GM12878 (cell line): ENCODE measurements around the gene PRKCZ. TPM values are rescaled to one million over a fixed set of nuclear protein-coding genes. Genes with fewer than 3 reads are reported as not detected.

Experiments
- ATAC-seq: fragments of 200-7000 bp; cut with Tn5 transposase; 3 replicates; pipeline ENCODE4 v1.9.1; 2020; ENCODE audit warnings: mild to moderate bottlenecking, moderate library complexity
- BruUV-seq: library from RNA; stranded (reverse); fragments of 400-500 nt; replicated peaks from 2 replicates; lab custom pipeline; 2021; lab: Mats Ljungman, UMichigan
- CTCF ChIA-PET: fragments of 300-600 bp; sonication (Branson Sonifier 250); formaldehyde crosslinking; extraction: SDS; loops from one replicate; lab custom pipeline; 2021; ENCODE audit warnings: inconsistent platforms; lab: Yijun Ruan, JAX
- POLR2A ChIA-PET: fragments of 350-600 bp; formaldehyde crosslinking; extraction: SDS; loops from one replicate; lab custom pipeline; 2021; ENCODE audit warnings: inconsistent platforms; lab: Charles Lee
- RAD21 ChIA-PET: fragments of 300-600 bp; sonication (Branson Sonifier 250); formaldehyde crosslinking; loops from one replicate; lab custom pipeline; 2023; ENCODE audit warnings: antibody characterized with exemption; ENCODE audit not compliant: unreplicated experiment; lab: Charles Lee
- SMC1A ChIA-PET: fragments of 300-600 bp; sonication (Branson Sonifier 250); formaldehyde crosslinking; loops from one replicate; lab custom pipeline; 2023; ENCODE audit not compliant: unreplicated experiment, uncharacterized antibody; lab: Charles Lee
- DNase-seq: peaks from one replicate; pipeline ENCODE4 v3.0.0-alpha.2; 2011; ENCODE audit warnings: low read depth, low spot score
- FAIRE-seq: peaks from 3 replicates; lab custom pipeline; 2011; peaks lifted over from hg19 to GRCh38; lab: Jason Lieb, UNC
- H2AFZ ChIP-seq: 2 replicates; pipeline ENCODE4 v1.6.0; 2011; ENCODE audit warnings: low read depth, low read length, control low read depth; ENCODE audit not compliant: control insufficient read depth
- H3K27ac ChIP-seq: 2 replicates; pipeline ENCODE4 v1.5.1; 2011; ENCODE audit warnings: control low read depth; ENCODE audit not compliant: control insufficient read depth, insufficient read depth
- H3K27me3 ChIP-seq, 2 experiments: replicated peaks in 1 of 2; 2 replicates each; pipeline versions ENCODE4 v1.6.0 to v1.6.1; 2011; ENCODE audit warnings: low read length in 1 of 2; ENCODE audit not compliant: control insufficient read depth in 2 of 2, insufficient read depth in 2 of 2
- H3K36me3 ChIP-seq, 2 experiments: 2 replicates each; pipeline ENCODE4 v1.5.1; 2011; ENCODE audit warnings: low read length in 1 of 2; ENCODE audit not compliant: control insufficient read depth in 2 of 2, insufficient read depth in 2 of 2
- H3K4me1 ChIP-seq: 2 replicates; pipeline ENCODE4 v1.6.1; 2011; ENCODE audit warnings: mild to moderate bottlenecking, low read length, moderate library complexity, mixed read lengths; ENCODE audit not compliant: control insufficient read depth, insufficient read depth
- H3K4me2 ChIP-seq: 2 replicates; pipeline ENCODE4 v1.6.0; 2011; ENCODE audit warnings: control low read depth; ENCODE audit not compliant: control insufficient read depth, insufficient read depth
- H3K4me3 ChIP-seq: fragments of 200-600 bp; sonication (generic); 2 replicates; pipeline ENCODE4 v1.5.1; 2016
- H3K79me2 ChIP-seq: 2 replicates; pipeline ENCODE4 v1.6.0; 2011; ENCODE audit warnings: low read length; ENCODE audit not compliant: control insufficient read depth, insufficient read depth
- H3K9ac ChIP-seq: 2 replicates; pipeline ENCODE4 v1.8.0; 2011; ENCODE audit warnings: low read length, control low read depth, mixed read lengths; ENCODE audit not compliant: control insufficient read depth, insufficient read depth
- H3K9me3 ChIP-seq: replicated peaks from 3 replicates; pipeline ENCODE4 v1.5.1; 2011; ENCODE audit warnings: mild to moderate bottlenecking, low read length; ENCODE audit not compliant: control insufficient read depth, insufficient read depth
- H4K20me1 ChIP-seq: 2 replicates; pipeline ENCODE4 v1.6.0; 2011; ENCODE audit not compliant: control insufficient read depth, insufficient read depth
- CEBPZ ChIP-seq: fragments of 150-350 bp; IDR thresholded peaks from 2 replicates; pipeline ENCODE4 v1.6.1; 2016; ENCODE audit warnings: low read depth, low read length
- CHD2 ChIP-seq: IDR thresholded peaks from 2 replicates; pipeline ENCODE4 v1.6.1; 2011; ENCODE audit warnings: low read depth, low read length, improper control_type of control experiment, borderline replicate concordance
- CREB1 ChIP-seq: IDR thresholded peaks from 2 replicates; pipeline ENCODE4 v1.6.1; 2012; ENCODE audit warnings: low read depth, mild to moderate bottlenecking, inconsistent platforms
- EZH2 ChIP-seq: IDR thresholded peaks from 2 replicates; pipeline ENCODE4 v1.6.1; 2012; ENCODE audit warnings: low read depth, mild to moderate bottlenecking, control low read depth, inconsistent platforms, low read length, borderline replicate concordance; ENCODE audit not compliant: control insufficient read depth
- KDM1A ChIP-seq: fragments of 200-600 bp; sonication (generic); IDR thresholded peaks from 2 replicates; pipeline ENCODE4 v1.6.1; 2016; ENCODE audit warnings: borderline replicate concordance
- PKNOX1 ChIP-seq: fragments of 450-650 bp; IDR thresholded peaks from 2 replicates; pipeline ENCODE4 v1.6.1; 2016; ENCODE audit warnings: mild to moderate bottlenecking
- POLR2A ChIP-seq: IDR thresholded peaks from 2 replicates; pipeline ENCODE4 v1.6.1; 2011; ENCODE audit warnings: low read depth, mild to moderate bottlenecking, low read length
- SP1 ChIP-seq: IDR thresholded peaks from one replicate; pipeline ENCODE4 v1.6.1; 2011; ENCODE audit warnings: low read depth, low read length
- SPI1 ChIP-seq: IDR thresholded peaks from 2 replicates; pipeline ENCODE4 v1.6.1; 2011; ENCODE audit warnings: low read depth, mild to moderate bottlenecking, low read length, moderate library complexity, borderline replicate concordance; ENCODE audit not compliant: insufficient read depth
- ZNF687 ChIP-seq: fragments of 450-650 bp; IDR thresholded peaks from 2 replicates; pipeline ENCODE4 v1.6.1; 2017; ENCODE audit warnings: mild to moderate bottlenecking, moderate library complexity
- WGBS: methylation state at CpG from one replicate; pipeline ENCODE4 v1.1.6; 2016; ENCODE audit warnings: low lambda C conversion rate; ENCODE audit not compliant: insufficient replicate concordance, insufficient coverage; ENCODE audit errors: missing lambda C conversion rate; 5-methylcytosine and 5-hydroxymethylcytosine counted together
- in situ Hi-C: fragments of 300-500 bp; cut with MboI; formaldehyde crosslinking; loops from 9 replicates; pipeline ENCODE4 v1.14.3; 2018; ENCODE audit warnings: mixed read lengths
- intact Hi-C: fragments of 100-400 bp; cut with micrococcal nuclease; formaldehyde crosslinking; loops from one replicate; pipeline ENCODE4 v1.14.2; 2022; ENCODE audit not compliant: unreplicated experiment
- polyA plus RNA-seq, 11 experiments: library from polyadenylated mRNA; depleted of rRNA in 4 of 11; unstranded in 6 of 11; stranded (reverse) in 5 of 11; fragments of >200 nt; fragmentation: Nextera tagmentation in 4 of 11; fragmentation: Illumina TruSeq in 1 of 11; extraction: Ambion mirVana in 4 of 11; extraction: Trizol in 1 of 11; gene quantifications; 1 replicate in 1 of 11; 2 replicates in 10 of 11; pipeline versions ENCODE4 v1.2.1 to v1.2.3, GENCODE V29; 2011 to 2016; ENCODE audit warnings: inconsistent platforms in 2 of 11, missing spikeins in 2 of 11, low read depth in 1 of 11
- total RNA-seq, 4 experiments: library from RNA; depleted of rRNA in 3 of 4; stranded (reverse); fragments of >200 nt in 3 of 4; fragmentation: Illumina TruSeq in 1 of 4; extraction: Trizol in 1 of 4; gene quantifications; 2 replicates each; pipeline versions ENCODE4 v1.2.1 to v1.2.3, GENCODE V29; 2013 to 2021

PRKCZ gene
- total and polyA plus RNA-seq, 10 of the 15 experiments (the other 5 are each of a cell fraction or from before 2014, with no cell fraction given): 0.05 to 1.9 (median 0.64) TPM; not detected in 1

GRCh38 chr1:2189459-2190425, 139.5 kb downstream of the PRKCZ start:
- ATAC-seq (peak; percentile 96), FAIRE-seq (no peak), DNase-seq (no peak)
- H3K4me1 ChIP-seq: no peaks in the 10 kb centered on the region
- H3K36me3 ChIP-seq: no peaks in the 10 kb centered on the region; a peak in 1 of 4 replicates
- ChIA-PET CTCF (interaction anchor here (0.6 to 1.7 kb wide), 2 partner anchors 192 to 287 kb away, joined by 3 to 7 read pairs; no protein-coding TSS in a partner anchor), POLR2A (interaction anchor here (0.6 to 1.1 kb wide), 2 partner anchors 9 to 96 kb away, joined by 5 read pairs; no protein-coding TSS in a partner anchor), RAD21 (no interaction called here), SMC1A (no interaction called here)
- H3K27me3 ChIP-seq: no peaks in the 10 kb centered on the region
- intact Hi-C loops (no loop called here), in situ Hi-C loops (loop anchor here (5.0 to 10.0 kb wide), 2 partner anchors 198 to 1235 kb away; no protein-coding TSS in a partner anchor)
- WGBS: 67% methylated on average over 54 of the region's 65 CpGs
- H3K9ac ChIP-seq: peak overlapping the region; percentile 29; the same call in 1 of the 2 replicates
- BruUV-seq: no TSS peak
- H3K4me2 ChIP-seq: peak overlapping the region; percentile 75
- no peaks in the 10 kb centered on the region for H3K9me3 ChIP-seq
- peak overlapping the region; percentile 42; the same call in 1 of the 2 replicates for H3K27ac ChIP-seq
- peak overlapping the region; percentile 37; the same call in 1 of the 2 replicates for H2AFZ ChIP-seq
- H3K4me3 ChIP-seq: peak overlapping the region; percentile 32; the same call in 1 of the 2 replicates
- H3K79me2 ChIP-seq: peaks cover 1% of the 10 kb centered on the region
- no peaks in the 10 kb centered on the region for H4K20me1 ChIP-seq
- TF ChIP-seq SPI1 (no peak), PKNOX1 (peak; percentile 82), POLR2A (peak; percentile 70), KDM1A (no peak), ZNF687 (peak; percentile 48; the same call in 1 of the 2 replicates), CEBPZ (no peak), SP1 (no peak), EZH2 (no peak), CREB1 (peak; percentile 14; the same call in 1 of the 2 replicates), CHD2 (0 out of 2 replicates have a peak, but pooled peaks have one; percentile 28)
